ENCODE results near the gene ZNF154.
"Not testable (repeated sequence)": the region's sequence is repeated elsewhere in the genome, so short reads cannot be mapped to it uniquely, and the experiment has no call there.

The ZNF154 gene

DNA sequence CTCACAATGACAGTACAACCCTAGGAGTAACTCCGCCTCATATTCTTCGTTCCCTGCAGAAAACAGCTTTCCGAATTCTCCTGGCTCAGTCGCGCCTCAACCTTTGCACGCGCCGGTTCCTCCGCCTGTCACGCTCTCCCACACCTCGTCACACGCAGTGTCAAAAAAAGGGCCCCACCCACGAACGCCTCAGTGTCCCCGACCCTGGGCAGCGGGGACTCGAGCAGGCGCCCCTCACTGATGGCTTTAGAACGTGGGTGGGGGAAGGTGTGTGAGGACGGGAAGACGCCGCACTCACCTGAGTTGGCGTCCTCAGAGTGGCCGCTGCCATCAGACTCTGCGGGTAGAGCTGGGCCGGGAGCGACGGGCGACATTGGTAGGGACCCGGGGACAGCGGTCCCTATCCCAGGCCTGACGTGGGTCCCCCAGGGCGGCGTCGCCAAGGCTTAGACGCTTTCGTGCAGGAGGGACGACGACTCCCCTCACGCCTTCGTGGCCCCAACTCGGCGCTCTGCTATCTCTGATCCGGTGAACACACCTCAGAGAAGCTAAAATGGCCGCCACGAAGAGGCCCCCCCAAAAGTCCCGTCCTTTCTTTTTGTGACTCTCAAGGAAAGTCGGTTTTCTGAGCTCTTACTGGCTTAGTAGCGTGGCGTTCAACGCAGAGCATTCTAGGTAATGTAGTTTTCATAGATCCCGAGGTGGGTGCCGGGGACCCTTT lies at the start of gene ZNF154:
TSS of gene ZNF154 (minus strand) at position 564 of the 721 bp plus-strand sequence. CDS start at position 331, 233 bp downstream.
- peak; percentile 14 to 93 (median 66) for DNase-seq
- intact Hi-C loops (cut with DNase I), result no loop called here

DNA sequence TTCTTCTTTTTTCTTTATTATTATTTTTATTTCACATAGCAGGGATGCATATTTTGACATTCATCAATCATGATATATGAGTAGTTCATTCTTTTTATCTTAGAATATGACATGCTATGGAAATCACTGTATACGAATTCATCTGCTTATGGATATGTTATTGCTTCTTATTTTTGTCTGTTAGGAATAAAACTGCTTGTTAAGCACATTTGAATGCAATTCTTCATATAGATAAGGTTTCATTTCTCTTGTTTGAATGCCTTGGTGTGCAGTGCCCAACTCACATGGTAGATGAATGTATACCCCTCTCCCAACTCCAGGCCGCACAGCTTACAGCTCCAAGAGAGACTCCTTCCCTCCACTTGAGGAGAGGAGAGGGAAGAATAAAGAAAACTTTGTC lies 48.9 kb upstream of the ZNF154 start:
- intact Hi-C loops (cut with DNase I), result no loop called here

DNA sequence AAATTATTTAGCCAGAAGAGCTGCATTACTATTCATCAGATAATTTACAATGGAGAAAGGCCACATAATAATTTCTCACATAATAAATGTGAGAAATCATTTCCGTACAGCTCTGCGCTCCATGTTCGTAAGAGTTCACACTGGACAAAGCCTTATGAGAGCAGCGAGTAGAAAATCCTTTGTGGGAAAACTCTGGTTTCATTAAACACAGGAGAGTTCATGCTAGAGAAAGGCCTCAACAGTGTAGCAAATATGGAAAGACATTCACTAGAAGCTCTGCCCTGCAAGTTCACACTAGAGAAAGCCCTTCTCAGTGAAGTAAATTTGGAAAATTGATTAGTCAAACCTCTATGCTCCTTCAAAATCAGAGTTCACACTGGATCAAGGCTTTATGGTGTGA lies 46.0 kb upstream of the ZNF154 start:
- no peak for DNase-seq
- intact Hi-C loops (cut with DNase I), result no loop called here

More for the DNA sequence above, 48.9 kb upstream of the ZNF154 start:
- no peak for DNase-seq

- intact Hi-C loops (cut with DNase I), result no loop called here
- no peak for DNase-seq
These were observed 45.2 kb upstream of the ZNF154 start for GRCh38 chr19:57754091-57754673.

DNA sequence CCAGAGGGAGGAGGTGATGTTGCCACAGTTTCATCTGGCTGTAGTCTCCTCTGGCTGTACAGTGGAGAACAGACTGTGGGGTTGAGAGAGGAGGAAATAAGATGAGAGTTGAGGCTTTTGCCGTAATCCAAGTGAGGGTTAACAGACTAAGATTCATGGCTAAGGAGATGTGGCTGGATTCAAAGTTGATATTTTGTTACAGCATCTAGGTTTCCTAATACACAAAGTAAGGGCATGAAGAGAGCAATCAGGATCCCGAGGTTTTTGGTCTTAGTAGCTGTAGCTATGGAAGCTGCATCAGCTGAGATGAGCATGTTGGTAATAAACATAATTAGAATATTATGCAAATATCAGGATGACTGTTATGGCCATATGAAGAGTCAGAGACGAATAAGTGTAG lies 39.0 kb upstream of the ZNF154 start:
- no peak for DNase-seq
- intact Hi-C loops (cut with DNase I), result no loop called here

DNA sequence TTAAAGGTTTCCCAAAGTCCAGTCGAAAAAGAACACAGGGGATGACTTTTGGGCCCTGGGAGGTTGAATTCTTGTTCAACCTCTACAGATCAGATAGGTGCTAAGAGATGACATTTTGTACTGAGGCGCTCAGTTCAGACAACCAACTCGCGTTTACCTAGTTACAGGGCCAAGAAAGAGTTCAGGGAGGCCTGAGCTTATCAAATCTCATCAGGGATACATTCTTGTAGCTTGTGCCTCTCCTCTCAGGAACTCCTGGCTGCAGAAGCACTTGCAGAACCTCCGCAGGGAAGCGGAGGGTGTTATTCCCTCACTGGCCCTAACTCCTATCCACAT lies 38.4 kb upstream of the ZNF154 start:
- no peak for DNase-seq
- intact Hi-C loops (cut with DNase I), result no loop called here

DNA sequence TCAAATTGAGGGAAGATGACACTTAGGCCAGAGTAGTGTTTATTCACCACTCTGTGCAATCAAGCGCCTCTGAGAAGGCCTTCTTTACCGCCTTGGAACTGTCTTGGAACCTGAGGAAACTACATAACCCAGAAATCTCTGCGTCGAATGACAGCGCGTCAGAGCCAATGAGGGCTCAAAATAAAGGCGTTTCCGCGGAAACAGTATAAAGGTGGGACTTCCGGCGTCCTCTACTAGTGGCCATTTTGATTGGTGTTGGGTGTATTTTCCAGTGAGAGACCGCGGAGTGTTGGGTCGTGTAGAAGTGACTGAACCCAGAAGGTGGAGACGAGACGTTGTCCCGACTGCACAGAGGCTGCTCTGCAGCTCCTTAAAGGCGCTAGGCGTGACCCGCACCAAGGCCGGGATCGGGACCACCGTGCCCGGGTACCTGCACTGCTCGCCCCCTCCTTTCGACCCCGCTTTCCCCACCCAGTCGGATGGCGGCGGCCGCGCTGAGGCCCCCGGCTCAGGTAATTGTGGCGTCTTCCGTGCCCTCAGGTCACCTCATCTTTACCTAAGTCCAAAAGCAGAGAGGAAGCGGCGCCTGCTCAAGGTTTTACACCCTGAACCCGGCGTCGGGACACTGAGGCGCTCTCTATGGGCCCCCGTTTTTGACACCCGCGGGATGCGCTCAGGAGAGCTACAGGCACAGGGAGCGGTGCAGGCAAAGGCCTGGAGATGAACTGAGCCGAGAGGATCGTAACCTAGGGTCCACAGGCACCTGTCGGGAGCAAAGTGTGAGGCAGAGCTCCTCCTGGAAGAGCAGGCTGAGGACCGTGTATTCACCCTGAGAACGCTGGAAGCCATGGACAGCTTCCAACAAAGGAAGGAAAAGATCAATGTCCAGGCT lies 37.8 kb upstream of the ZNF154 start, which contains the start of gene ZNF776:
TSS of gene ZNF776 (plus strand) at position 236 of the 892 bp plus-strand sequence. CDS start at position 480, 244 bp downstream.
- intact Hi-C loops (cut with DNase I), result no loop called here
- peak; percentile 68 to 96 (median 84) for DNase-seq

- intact Hi-C loops (cut with DNase I), result loop anchor here (2.0 kb wide), 1 partner anchor 416 kb away; no protein-coding TSS in a partner anchor
- DNase-seq, result not testable (repeated sequence)
These were observed 29.8 kb upstream of the ZNF154 start for GRCh38 chr19:57738770-57739169.

DNA sequence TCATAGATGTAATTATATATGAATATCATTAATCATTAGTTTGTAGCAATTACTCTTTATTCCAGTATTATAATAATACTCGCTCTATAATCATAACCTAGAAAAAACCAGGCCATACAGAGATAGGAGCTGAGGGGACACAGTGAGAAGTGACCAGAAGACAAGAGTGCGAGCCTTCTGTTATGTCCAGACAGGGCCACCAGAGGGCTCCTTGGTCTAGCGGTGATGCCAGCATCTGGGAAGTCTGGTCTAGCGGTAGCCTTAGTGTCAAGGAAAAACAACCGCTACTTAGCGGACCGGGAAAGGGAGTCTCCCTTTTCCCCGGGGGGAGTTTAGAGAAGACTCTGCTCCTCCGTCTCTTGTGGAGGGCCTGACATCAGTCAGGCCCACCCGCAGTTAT lies 29.3 kb upstream of the ZNF154 start:
- DNase-seq, result peak in 8 of 10 donors; percentile 29 to 93 (median 52)
- intact Hi-C loops (cut with DNase I), result loop anchor here (2.0 kb wide), 1 partner anchor 416 kb away; no protein-coding TSS in a partner anchor

DNA sequence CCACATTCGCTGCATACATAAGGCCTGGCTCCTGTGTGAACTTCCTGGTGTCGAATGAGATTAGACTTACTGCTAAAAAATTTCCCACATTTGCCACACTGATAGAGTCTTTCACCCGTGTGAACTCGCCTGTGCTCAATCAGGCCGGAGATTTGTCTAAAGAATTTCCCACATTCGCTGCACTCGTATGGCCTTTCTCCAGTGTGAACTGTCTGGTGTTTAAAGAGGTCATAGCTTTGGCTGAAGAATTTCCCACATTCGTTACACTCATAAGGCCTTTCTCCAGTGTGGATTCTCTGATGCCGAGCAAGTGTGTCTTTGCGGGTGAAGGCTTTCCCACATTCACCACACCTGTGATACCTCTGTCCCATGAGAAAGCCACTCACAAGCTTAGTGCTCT lies 11.9 kb upstream of the ZNF154 start:
- no peak for DNase-seq

DNA sequence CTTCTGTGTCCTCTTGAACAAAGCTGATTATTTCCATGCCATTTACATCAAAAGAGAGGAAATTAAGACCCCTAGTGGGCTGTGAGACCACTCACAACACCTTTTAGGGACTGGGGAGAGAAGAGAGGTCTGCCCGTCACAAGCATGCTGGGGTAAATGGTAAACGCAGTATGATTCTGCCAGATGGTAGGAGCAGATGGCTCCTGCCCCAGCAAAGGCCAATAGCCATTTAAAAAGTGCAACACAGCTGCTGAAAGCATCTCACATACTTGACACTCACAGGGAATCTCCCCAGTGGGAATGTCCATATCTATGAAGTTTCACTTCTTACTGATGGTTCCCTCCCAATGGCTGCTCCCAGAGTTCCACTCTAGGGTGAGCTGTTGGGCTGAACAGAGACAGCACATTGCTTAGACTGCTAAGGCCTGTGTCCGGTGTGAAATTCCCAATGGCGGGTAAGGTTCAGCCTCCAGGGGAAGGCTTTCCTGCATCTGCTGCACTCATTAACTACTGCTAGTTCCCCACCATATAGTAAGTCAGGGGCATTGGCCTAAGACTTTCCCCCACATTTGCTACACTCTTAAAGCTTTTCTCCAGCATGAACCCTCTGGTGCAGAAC lies 11.0 kb upstream of the ZNF154 start:
- no peak for DNase-seq
- intact Hi-C loops (cut with DNase I), result no loop called here

More for the DNA sequence above, 11.9 kb upstream of the ZNF154 start:
- intact Hi-C loops (cut with DNase I), result no loop called here

GRCh38 chr19:57719424-57719823 lies 10.4 kb upstream of the ZNF154 start:
- DNase-seq, result no peak
- intact Hi-C loops (cut with DNase I), result no loop called here

DNA sequence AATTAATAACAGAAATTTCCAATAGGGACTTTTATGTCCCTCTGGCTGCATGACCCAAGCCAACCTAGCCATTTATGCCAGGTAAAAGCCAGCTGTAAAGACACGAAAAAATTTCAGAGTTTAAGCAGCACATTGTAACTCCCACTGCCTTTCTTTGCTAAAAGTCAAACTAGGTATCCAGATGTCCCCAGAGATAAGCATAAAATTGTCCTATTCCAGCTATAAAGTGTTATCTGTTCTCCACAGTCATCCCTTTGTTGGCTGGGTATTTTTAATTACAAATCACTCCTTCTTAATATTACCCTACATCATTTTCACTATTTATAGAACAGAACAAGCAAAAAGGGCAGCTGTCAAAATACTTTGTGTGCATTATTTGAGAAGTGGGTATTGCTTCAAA lies 3.2 kb upstream of the ZNF154 start:
- intact Hi-C loops (cut with DNase I), result no loop called here
- no peak for DNase-seq

DNA sequence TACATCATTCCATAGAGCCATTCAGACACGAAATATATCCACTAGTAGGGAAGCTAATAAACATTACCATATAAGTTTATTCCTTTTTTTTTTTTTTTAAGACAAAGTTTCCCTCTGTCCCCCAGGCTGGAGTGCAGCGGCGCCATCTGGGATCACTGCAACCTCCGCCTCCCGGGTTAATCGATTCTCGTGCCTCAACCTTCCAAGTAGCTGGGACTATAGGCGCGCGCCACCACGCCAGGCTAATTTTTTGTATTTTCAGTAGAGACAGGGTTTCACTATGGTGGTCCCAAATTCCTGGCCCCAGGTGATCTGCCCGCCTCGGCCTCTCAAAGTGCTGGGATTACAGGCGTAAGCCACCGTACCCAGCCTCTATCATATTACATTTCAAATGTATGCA lies 612 bp upstream of the ZNF154 start:
- intact Hi-C loops (cut with DNase I), result no loop called here
- DNase-seq, result no peak

DNA sequence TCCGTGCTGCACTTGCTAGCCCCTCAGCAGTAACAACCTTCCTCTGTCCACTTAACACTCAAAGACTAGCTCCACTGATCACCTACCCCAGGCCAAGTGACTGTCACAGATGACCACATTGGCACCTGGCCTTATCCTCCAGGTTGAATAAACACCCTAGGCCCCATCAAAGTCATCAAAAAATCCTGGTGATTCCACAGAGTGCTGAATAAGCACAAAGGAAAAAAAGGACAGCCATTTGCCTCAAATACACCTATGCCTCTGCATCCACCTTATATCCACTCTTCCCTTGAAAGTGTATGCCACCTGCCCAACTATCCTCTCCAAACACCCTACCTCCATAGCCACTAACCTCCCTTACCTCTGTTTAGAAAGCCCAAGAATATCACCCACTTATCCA lies 2.7 kb downstream of the ZNF154 start:
- intact Hi-C loops (cut with DNase I), result no loop called here

DNA sequence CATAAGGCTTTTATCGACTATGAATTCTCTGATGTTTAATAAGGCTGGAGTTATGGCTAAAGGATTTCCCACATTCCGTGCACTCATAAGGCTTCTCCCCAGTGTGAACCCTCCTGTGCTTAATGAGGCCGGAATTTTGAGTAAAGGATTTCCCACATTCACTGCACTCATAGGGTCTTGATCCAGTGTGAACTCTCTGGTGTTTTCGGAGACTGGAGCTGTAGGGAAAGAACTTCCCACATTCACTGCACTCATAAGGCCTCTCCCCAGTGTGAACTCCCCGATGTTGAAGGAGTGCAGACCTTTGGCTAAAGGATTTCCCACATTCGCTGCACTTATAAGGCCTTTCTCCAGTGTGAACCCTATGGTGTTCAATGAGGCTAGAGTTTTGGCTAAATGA lies 7.4 kb downstream of the ZNF154 start:
- no peak for DNase-seq
- intact Hi-C loops (cut with DNase I), result no loop called here

More for the DNA sequence above, 2.7 kb downstream of the ZNF154 start:
- DNase-seq, result no peak

DNA sequence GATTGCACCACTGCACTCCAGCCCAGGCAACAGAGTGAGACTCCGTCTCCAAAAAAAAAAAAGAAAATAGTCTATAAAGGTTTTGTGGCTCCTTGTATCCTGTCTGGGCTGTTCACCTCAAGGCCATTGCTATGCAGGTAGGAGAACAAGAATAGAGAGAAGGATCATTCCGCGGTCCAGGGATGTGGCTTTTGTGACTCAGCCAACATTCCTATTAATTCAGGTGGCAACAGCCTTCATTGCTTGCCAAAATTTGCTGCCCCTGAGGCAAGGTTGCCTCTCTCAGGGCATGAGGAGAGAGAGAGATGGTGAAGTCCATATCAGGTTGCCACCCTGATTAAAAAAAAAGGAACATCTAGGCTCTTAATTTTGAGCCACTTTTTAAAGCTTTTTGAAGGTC lies 19.3 kb downstream of the ZNF154 start:
- intact Hi-C loops (cut with DNase I), result loop anchor here (10.0 kb wide), 1 partner anchor 55 kb away; the partner anchor contains the start of gene ZNF211
- no peak for DNase-seq

GRCh38 chr19:57688011-57688763 lies 20.8 kb downstream of the ZNF154 start:
- intact Hi-C loops (cut with DNase I), result loop anchor here (10.0 kb wide), 1 partner anchor 53 kb away; the partner anchor contains the start of gene ZNF211
- no peak for DNase-seq

DNA sequence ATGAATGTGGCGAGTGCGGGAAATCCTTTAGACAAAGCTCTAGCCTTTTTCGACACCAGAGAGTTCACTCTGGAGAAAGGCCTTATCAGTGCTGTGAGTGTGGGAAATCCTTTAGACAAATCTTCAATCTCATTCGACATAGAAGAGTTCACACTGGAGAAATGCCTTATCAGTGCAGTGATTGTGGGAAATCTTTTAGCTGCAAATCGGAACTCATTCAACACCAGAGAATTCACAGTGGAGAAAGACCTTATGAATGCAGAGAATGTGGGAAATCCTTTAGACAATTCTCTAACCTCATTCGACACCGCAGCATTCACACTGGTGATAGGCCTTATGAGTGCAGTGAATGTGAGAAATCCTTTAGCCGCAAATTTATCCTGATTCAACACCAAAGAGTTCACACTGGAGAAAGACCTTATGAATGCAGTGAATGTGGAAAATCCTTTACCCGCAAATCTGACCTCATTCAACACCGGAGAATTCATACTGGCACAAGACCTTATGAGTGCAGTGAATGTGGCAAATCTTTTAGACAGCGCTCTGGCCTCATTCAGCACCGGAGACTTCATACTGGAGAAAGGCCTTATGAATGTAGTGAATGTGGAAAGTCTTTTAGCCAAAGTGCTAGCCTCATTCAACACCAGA lies 21.5 kb downstream of the ZNF154 start:
- DNase-seq, result no peak
- intact Hi-C loops (cut with DNase I), result loop anchor here (10.0 kb wide), 1 partner anchor 53 kb away; the partner anchor contains the start of gene ZNF211

Data from posterior cingulate gyrus (tissue), 11 donors.